A549 (cell line): Measurements from ENCODE around the gene UBE2R2. TPM values are rescaled to one million over a fixed set of nuclear protein-coding genes. Genes with fewer than 3 reads are reported as not detected.
A peak's percentile ranks its signal among the peaks of the same experiment; 100 is the strongest.
"Not testable (repeated sequence)": the region's sequence is repeated elsewhere in the genome, so short reads cannot be mapped to it uniquely, and the experiment has no call there.

Experiments
- ATAC-seq, 2 experiments: fragments of 200-7000 bp in 1 of 2; fragments of >200 bp in 1 of 2; cut with Nextera tagmentation in 1 of 2; cut with Tn5 transposase in 1 of 2; 3 replicates each; pipeline versions ENCODE4 v1.8.0 to v1.9.1; 2018 to 2020; ENCODE audit warnings: mild to moderate bottlenecking in 1 of 2, moderate library complexity in 1 of 2
- CTCF ChIA-PET: fragments of 300-600 bp; sonication (Branson Sonifier 250); formaldehyde crosslinking; extraction: SDS; loops from one replicate; lab custom pipeline; 2021; ENCODE audit warnings: antibody characterized with exemption, inconsistent platforms; lab: Yijun Ruan, JAX
- POLR2A ChIA-PET: fragments of 350-600 bp; formaldehyde crosslinking; extraction: SDS; loops from one replicate; lab custom pipeline; 2021; ENCODE audit warnings: antibody characterized with exemption, inconsistent platforms; lab: Yijun Ruan, JAX
- DNase-seq, 2 experiments: peaks; one replicate each; pipeline versions ENCODE4 v3.0.0 to v3.0.0-alpha.2; 2011 to 2016; ENCODE audit warnings: low read depth in 1 of 2, low spot score in 1 of 2
- FAIRE-seq: peaks from 2 replicates; lab custom pipeline; 2011; peaks lifted over from hg19 to GRCh38; lab: Jason Lieb, UNC
- H3K27ac ChIP-seq, 2 experiments: fragments of >200 bp; sonication (Bioruptor Twin); formaldehyde crosslinking; 3 replicates each; pipeline ENCODE4 v1.5.1; 2016 to 2017
- H3K4me1 ChIP-seq: fragments of >200 bp; sonication (Bioruptor Twin); formaldehyde crosslinking; 3 replicates; pipeline ENCODE4 v1.6.1; 2016
- H3K4me2 ChIP-seq: fragments of >200 bp; sonication (Bioruptor Twin); formaldehyde crosslinking; 3 replicates; pipeline ENCODE4 v1.6.1; 2016
- H3K4me3 ChIP-seq: fragments of >200 bp; sonication (Bioruptor Twin); formaldehyde crosslinking; 3 replicates; pipeline ENCODE4 v1.5.1; 2016
- H3K9me3 ChIP-seq: fragments of >200 bp; sonication (Bioruptor Twin); formaldehyde crosslinking; 3 replicates; pipeline ENCODE4 v1.6.1; 2016
- CBX8 ChIP-seq: fragments of 200-600 bp; sonication (generic); IDR thresholded peaks from 2 replicates; pipeline ENCODE4 v1.6.1; 2016
- CEBPB ChIP-seq, 2 experiments: fragments of >200 bp in 1 of 2; sonication (Bioruptor Twin) in 1 of 2; formaldehyde crosslinking in 1 of 2; IDR thresholded peaks; 2 replicates each; pipeline ENCODE4 v1.6.1; 2012 to 2016
- EHF ChIP-seq: fragments of 250-450 bp; sonication (Bioruptor Pico); IDR thresholded peaks from 2 replicates; pipeline ENCODE4 v1.5.0; 2020; ENCODE audit warnings: mild to moderate bottlenecking
- FOSL2 ChIP-seq, 2 experiments: fragments of 450-650 bp in 1 of 2; fragments of >200 bp in 1 of 2; sonication (Bioruptor Twin) in 1 of 2; formaldehyde crosslinking; IDR thresholded peaks; 2 replicates each; pipeline versions ENCODE4 v1.5.0 to v1.6.1; 2016 to 2020; ENCODE audit warnings: mild to moderate bottlenecking in 1 of 2, moderate library complexity in 1 of 2
- HDAC2 ChIP-seq: fragments of 200-600 bp; sonication (generic); IDR thresholded peaks from 2 replicates; pipeline ENCODE4 v1.6.1; 2016
- HMGXB4 ChIP-seq: fragments of 250-450 bp; sonication (Bioruptor Pico); IDR thresholded peaks from 2 replicates; pipeline ENCODE4 v1.5.0; 2021; ENCODE audit warnings: mild to moderate bottlenecking, moderate library complexity, borderline replicate concordance
- HOXB13 ChIP-seq: fragments of 250-450 bp; sonication (Bioruptor Pico); IDR thresholded peaks from 2 replicates; pipeline ENCODE4 v1.5.0; 2020; ENCODE audit warnings: low read depth, mild to moderate bottlenecking, moderate library complexity
- JUN ChIP-seq, 2 experiments: fragments of >200 bp; sonication (Bioruptor Twin); formaldehyde crosslinking; IDR thresholded peaks; 2 replicates in 1 of 2; 3 replicates in 1 of 2; pipeline ENCODE4 v1.6.1; 2016 to 2017
- JUNB ChIP-seq: fragments of >200 bp; sonication (Bioruptor Twin); formaldehyde crosslinking; IDR thresholded peaks from 2 replicates; pipeline ENCODE4 v1.6.1; 2016
- KDM1A ChIP-seq: fragments of 200-600 bp; sonication (generic); IDR thresholded peaks from 2 replicates; pipeline ENCODE4 v1.6.1; 2016; ENCODE audit warnings: low read depth, mild to moderate bottlenecking
- NFE2L2 ChIP-seq: fragments of 150-350 bp; conservative IDR thresholded peaks from 2 replicates; pipeline ENCODE4 v1.6.1; 2014; ENCODE audit warnings: low read length
- NPAS2 ChIP-seq: fragments of 250-450 bp; sonication (Bioruptor Pico); IDR thresholded peaks from 2 replicates; pipeline ENCODE4 v1.8.0; 2022; ENCODE audit warnings: mild to moderate bottlenecking, moderate library complexity, borderline replicate concordance
- PBX3 ChIP-seq: IDR thresholded peaks from 2 replicates; pipeline ENCODE4 v1.6.1; 2012
- RCOR1 ChIP-seq: fragments of 150-350 bp; IDR thresholded peaks from 2 replicates; pipeline ENCODE4 v1.6.1; 2014; ENCODE audit warnings: antibody characterized with exemption, low read length, low read depth
- REST ChIP-seq: fragments of 200-600 bp; sonication (generic); IDR thresholded peaks from 2 replicates; pipeline ENCODE4 v1.6.1; 2016; ENCODE audit warnings: antibody characterized with exemption, mild to moderate bottlenecking, moderate library complexity
- SMC3 ChIP-seq: fragments of >200 bp; sonication (Bioruptor Twin); formaldehyde crosslinking; IDR thresholded peaks from 3 replicates; pipeline ENCODE4 v1.6.1; 2018; ENCODE audit warnings: inconsistent platforms
- SREBF2 ChIP-seq: fragments of 450-650 bp; IDR thresholded peaks from 2 replicates; pipeline ENCODE4 v1.6.1; 2014; ENCODE audit warnings: mild to moderate bottlenecking, moderate library complexity
- USF2 ChIP-seq: fragments of 450-650 bp; IDR thresholded peaks from 2 replicates; pipeline ENCODE4 v1.6.1; 2014; ENCODE audit warnings: antibody characterized with exemption
- ZFP36 ChIP-seq: fragments of 450-650 bp; IDR thresholded peaks from 2 replicates; pipeline ENCODE4 v1.6.1; 2014; ENCODE audit warnings: borderline replicate concordance; ENCODE audit not compliant: partially characterized antibody
- ZNF302 ChIP-seq: fragments of 250-450 bp; sonication (Bioruptor Pico); IDR thresholded peaks from 2 replicates; pipeline ENCODE4 v1.9.0; 2021; ENCODE audit warnings: inconsistent platforms, mild to moderate bottlenecking, moderate library complexity
- ZSCAN20 ChIP-seq: fragments of 250-450 bp; sonication (Bioruptor Pico); IDR thresholded peaks from 2 replicates; pipeline ENCODE4 v1.8.0; 2022; ENCODE audit warnings: mild to moderate bottlenecking, moderate library complexity
- WGBS: methylation state at CpG from one replicate; pipeline ENCODE4 v1.1.6; 2017; ENCODE audit errors: missing lambda C conversion rate; 5-methylcytosine and 5-hydroxymethylcytosine counted together
- polyA plus RNA-seq, 4 experiments: library from polyadenylated mRNA; depleted of rRNA in 3 of 4; stranded (reverse); fragments of >200 nt; fragmentation: RNase III in 1 of 4; extraction: RNeasy Plus Mini Kit Qiagen cat#74134 plus additional on column Dnase treatment in 1 of 4; gene quantifications; 2 replicates in 3 of 4; 3 replicates in 1 of 4; pipeline ENCODE4 v1.2.3, GENCODE V29; 2011 to 2017
- TF ChIP-seq, protein P1 (sequence below): IDR thresholded peaks from 2 replicates; pipeline ENCODE4 v1.6.1; 2012; ENCODE audit warnings: low read depth, borderline replicate concordance

UBE2R2 gene
- polyA plus RNA-seq, 2 of the 4 experiments (the other 2 are of a cell fraction): 41.2 to 48.1 TPM

DNA sequence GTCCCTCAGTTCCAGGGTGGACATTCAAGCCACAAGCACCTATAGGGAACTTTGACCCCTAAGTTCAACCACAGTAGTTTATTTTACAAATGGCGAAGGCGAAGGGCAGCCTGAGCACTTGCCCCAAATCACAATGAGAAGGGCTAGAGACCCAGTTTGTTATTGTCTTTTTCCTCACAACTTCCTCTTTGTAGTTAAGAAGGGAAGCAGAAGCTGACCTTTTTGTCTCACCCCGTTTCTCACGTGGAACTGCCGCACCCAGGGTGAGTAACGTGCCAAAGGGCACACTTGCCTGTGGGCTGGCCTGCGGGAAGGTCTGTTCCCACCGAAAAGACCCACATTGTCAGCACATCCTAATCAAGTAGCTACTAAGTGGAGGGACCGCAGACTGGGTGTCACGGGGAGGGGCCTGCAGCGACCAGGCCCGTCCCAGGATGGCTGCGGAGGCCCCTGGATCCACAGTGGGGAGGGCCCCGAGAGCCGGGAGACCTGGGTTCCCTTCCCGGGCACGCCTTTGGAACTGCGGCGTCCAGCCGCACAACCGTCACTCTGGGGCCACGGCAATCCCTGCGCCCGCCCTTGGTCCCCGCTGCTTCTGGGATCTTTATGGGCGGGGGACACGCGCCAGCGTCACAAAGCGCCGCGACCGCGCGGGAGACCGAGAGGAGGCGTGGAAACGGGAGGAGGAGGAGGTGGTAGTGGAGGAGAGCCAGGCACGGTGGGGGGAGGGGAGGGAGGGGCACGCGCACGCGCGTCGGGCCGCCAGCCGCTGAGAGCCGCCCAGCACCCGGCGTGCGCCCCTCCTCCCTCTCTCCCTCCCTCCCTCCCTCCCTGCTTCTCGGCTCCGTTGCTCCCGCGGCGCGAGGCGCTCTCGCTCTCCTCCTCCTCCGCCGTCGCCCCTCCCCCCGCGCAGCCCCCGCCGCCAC, at the start of gene UBE2R2 (continued):
- TF ChIP-seq ZSCAN20 (CRISPR knock-in tag) (no peak), JUN (IDR thresholded peaks at IDR 0.05) (peak; percentile 84 to 96), PBX3 (peak; percentile 64; the same call in 1 of the 2 replicates), ZFP36 (no peak), NFE2L2 (no peak), EHF (CRISPR knock-in tag) (0 out of 2 replicates have a peak, but pooled peaks have one; percentile 12), REST (no peak), CEBPB (IDR thresholded peaks at IDR 0.05) (no peak), HDAC2 (no peak), USF2 (no peak; the same call in 1 of the 2 replicates), JUNB (no peak), NPAS2 (no peak), RCOR1 (no peak), CBX8 (no peak), SREBF2 (no peak), KDM1A (no peak), SMC3 (no peak; the same call in 2 of the 3 replicates), FOSL2 (IDR thresholded peaks at IDR 0.05) (no peak), FOSL2 (CRISPR knock-in tag; IDR thresholded peaks at IDR 0.05) (peak; percentile 59), HMGXB4 (CRISPR knock-in tag) (no peak), ZNF302 (CRISPR knock-in tag) (no peak), HOXB13 (CRISPR knock-in tag) (peak; percentile 74)
- TF ChIP-seq, protein P1, sequence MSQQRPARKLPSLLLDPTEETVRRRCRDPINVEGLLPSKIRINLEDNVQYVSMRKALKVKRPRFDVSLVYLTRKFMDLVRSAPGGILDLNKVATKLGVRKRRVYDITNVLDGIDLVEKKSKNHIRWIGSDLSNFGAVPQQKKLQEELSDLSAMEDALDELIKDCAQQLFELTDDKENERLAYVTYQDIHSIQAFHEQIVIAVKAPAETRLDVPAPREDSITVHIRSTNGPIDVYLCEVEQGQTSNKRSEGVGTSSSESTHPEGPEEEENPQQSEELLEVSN: peak; percentile 67; the same call in 1 of the 2 replicates

- Histone ChIP-seq H3K4me1 (peaks cover 33% of the 10 kb centered on the region; the same call in 2 of the 3 replicates), H3K4me2 (0 out of 3 replicates have a peak overlapping the region, but pooled peaks have one; percentile 8), H3K27ac (peak overlapping the region; percentile 15 to 48; a peak in 4 of 6 replicates)
- DNase-seq (peak; percentile 18 to 40), ATAC-seq (peak; percentile 61 to 64; a peak in 5 of 6 replicates), FAIRE-seq (peak; percentile 72)
- H3K9me3 ChIP-seq, POLR2A ChIA-PET, H3K4me3 ChIP-seq: not testable (repeated sequence)
- CTCF ChIA-PET: interaction anchor here (1.4 to 3.3 kb wide), 2 partner anchors 9 to 32 kb away, joined by 3 to 9 read pairs; no protein-coding TSS in a partner anchor
- 70% methylated on average over 3 of the region's 3 CpGs for WGBS
Measured at GRCh38 chr9:33770156-33770880, 46.6 kb upstream of the UBE2R2 start.

GRCh38 chr9:33773135-33773534, 43.8 kb upstream of the UBE2R2 start:
- CTCF ChIA-PET, H3K9me3 ChIP-seq, ATAC-seq, FAIRE-seq, DNase-seq, POLR2A ChIA-PET, H3K4me3 ChIP-seq, H3K4me2 ChIP-seq: not testable (repeated sequence)
- peaks cover 21% of the 10 kb centered on the region; the same call in 2 of the 3 replicates for H3K4me1 ChIP-seq
- peak overlapping the region in 1 of 2 experiments; percentile 60; a peak in 2 of 6 replicates for H3K27ac ChIP-seq
